Measurements from ENCODE around the gene PSEN1.

The PSEN1 gene

GRCh38 chr14:73249564-73250316, 113.4 kb downstream of the PSEN1 start:
- H3K4me3 ChIP-seq (ENCODE audit: low read depth, low read length) = no peak overlapping the region
- DNase-seq (ENCODE audit: low read depth) = no peak

GRCh38 chr14:73250317-73250713, 114.0 kb downstream of the PSEN1 start:
- no peak for DNase-seq (ENCODE audit: low read depth)
- H3K4me3 ChIP-seq (ENCODE audit: low read depth, low read length) = no peak overlapping the region

GRCh38 chr14:73250781-73251500, 114.6 kb downstream of the PSEN1 start:
- no peak overlapping the region for H3K4me3 ChIP-seq (ENCODE audit: low read depth, low read length)
- no peak for DNase-seq (ENCODE audit: low read depth)

- H3K4me3 ChIP-seq (ENCODE audit: low read depth, low read length) = no peak overlapping the region
These were observed 115.4 kb downstream of the PSEN1 start for GRCh38 chr14:73251516-73252215.

GRCh38 chr14:73252491-73253322, 116.4 kb downstream of the PSEN1 start:
- no peak for DNase-seq (ENCODE audit: low read depth)
- no peak overlapping the region for H3K4me3 ChIP-seq (ENCODE audit: low read depth, low read length)

More at GRCh38 chr14:73251516-73252215, 115.4 kb downstream of the PSEN1 start:
- no peak for DNase-seq (ENCODE audit: low read depth)

- no peak for DNase-seq (ENCODE audit: low read depth)
- no peak overlapping the region for H3K4me3 ChIP-seq (ENCODE audit: low read depth, low read length)
These were observed 117.0 kb downstream of the PSEN1 start for GRCh38 chr14:73253323-73253610.

GRCh38 chr14:73253721-73254120, 117.4 kb downstream of the PSEN1 start:
- DNase-seq (ENCODE audit: low read depth) = no peak
- no peak overlapping the region for H3K4me3 ChIP-seq (ENCODE audit: low read depth, low read length)

GRCh38 chr14:73254247-73255004, 118.1 kb downstream of the PSEN1 start:
- no peak overlapping the region for H3K4me3 ChIP-seq (ENCODE audit: low read depth, low read length)
- DNase-seq (ENCODE audit: low read depth) = no peak

- DNase-seq (ENCODE audit: low read depth) = no peak
- no peak overlapping the region for H3K4me3 ChIP-seq (ENCODE audit: low read depth, low read length)
These were observed 118.7 kb downstream of the PSEN1 start for GRCh38 chr14:73255005-73255400.

GRCh38 chr14:73255693-73256225, 119.5 kb downstream of the PSEN1 start:
- no peak for DNase-seq (ENCODE audit: low read depth)
- H3K4me3 ChIP-seq (ENCODE audit: low read depth, low read length) = no peak overlapping the region

GRCh38 chr14:73258076-73258475, 121.8 kb downstream of the PSEN1 start:
- H3K4me3 ChIP-seq (ENCODE audit: low read depth, low read length) = no peak overlapping the region
- DNase-seq (ENCODE audit: low read depth) = no peak

- no peak overlapping the region for H3K4me3 ChIP-seq (ENCODE audit: low read depth, low read length)
- no peak for DNase-seq (ENCODE audit: low read depth)
These were observed 122.7 kb downstream of the PSEN1 start for GRCh38 chr14:73258845-73259611.

GRCh38 chr14:73259837-73260236, 123.5 kb downstream of the PSEN1 start:
- DNase-seq (ENCODE audit: low read depth) = no peak
- H3K4me3 ChIP-seq (ENCODE audit: low read depth, low read length) = no peak overlapping the region

GRCh38 chr14:73260574-73260973, 124.3 kb downstream of the PSEN1 start:
- no peak overlapping the region for H3K4me3 ChIP-seq (ENCODE audit: low read depth, low read length)
- no peak for DNase-seq (ENCODE audit: low read depth)

GRCh38 chr14:73261075-73261474, 124.8 kb downstream of the PSEN1 start:
- DNase-seq (ENCODE audit: low read depth) = no peak
- H3K4me3 ChIP-seq (ENCODE audit: low read depth, low read length) = no peak overlapping the region

- no peak overlapping the region for H3K4me3 ChIP-seq (ENCODE audit: low read depth, low read length)
- no peak for DNase-seq (ENCODE audit: low read depth)
These were observed 125.5 kb downstream of the PSEN1 start for GRCh38 chr14:73261520-73262426.

Measured in skeletal muscle cell (primary cell).